SK-N-SH (cell line): ENCODE measurements around the gene C16orf92.

Experiments used
- CHD2 ChIP-seq: fragments of 150-350 bp; IDR thresholded peaks from 2 replicates; pipeline ENCODE4 v1.6.1; 2018; ENCODE audit warnings: low read length; ENCODE audit not compliant: partially characterized antibody
- CTCF ChIP-seq: fragments of 200-600 bp; sonication (generic); IDR thresholded peaks from 2 replicates; pipeline ENCODE4 v1.6.1; 2017; ENCODE audit warnings: antibody characterized with exemption, mild to moderate bottlenecking, moderate library complexity
- EP300 ChIP-seq, 2 experiments: IDR thresholded peaks; 2 replicates each; pipeline versions ENCODE4 v1.4.0 to v1.6.1; 2012; ENCODE audit warnings: borderline replicate concordance in 1 of 2, low read depth in 1 of 2, low read length in 1 of 2
- MXI1 ChIP-seq: IDR thresholded peaks from 2 replicates; pipeline ENCODE4 v1.6.1; 2012; ENCODE audit warnings: mild to moderate bottlenecking, low read depth, low read length, improper control_type of control experiment
- POLR2AphosphoS5 ChIP-seq: IDR thresholded peaks from 2 replicates; pipeline ENCODE4 v1.6.1; 2012; ENCODE audit warnings: low read depth, low read length
- RAD21 ChIP-seq: IDR thresholded peaks from 2 replicates; pipeline ENCODE4 v1.6.1; 2012; ENCODE audit warnings: mild to moderate bottlenecking, low read length
- RFX5 ChIP-seq: IDR thresholded peaks from 2 replicates; pipeline ENCODE4 v1.6.1; 2012; ENCODE audit warnings: mild to moderate bottlenecking, improper control_type of control experiment, low read length
- TAF1 ChIP-seq: IDR thresholded peaks from 2 replicates; pipeline ENCODE4 v1.6.1; 2012; ENCODE audit warnings: low read depth, mild to moderate bottlenecking, low read length, moderate library complexity, borderline replicate concordance
- YY1 ChIP-seq: IDR thresholded peaks from 2 replicates; pipeline ENCODE4 v1.4.0; 2012; ENCODE audit warnings: low read depth, mild to moderate bottlenecking
- ZBTB33 ChIP-seq: IDR thresholded peaks from 2 replicates; pipeline ENCODE4 v1.4.0; 2012; ENCODE audit warnings: low read depth, borderline replicate concordance
- TF ChIP-seq, protein P1 (sequence below): fragments of 150-350 bp; IDR thresholded peaks from 2 replicates; pipeline ENCODE4 v1.6.1; 2017; ENCODE audit warnings: antibody characterized with exemption, low read length, low read depth, borderline replicate concordance

GRCh38 chr16:30065102-30065942, 42.3 kb downstream of the C16orf92 start, which contains the start of gene ALDOA:
- no peak for TF ChIP-seq CTCF
- TF ChIP-seq, protein P1, sequence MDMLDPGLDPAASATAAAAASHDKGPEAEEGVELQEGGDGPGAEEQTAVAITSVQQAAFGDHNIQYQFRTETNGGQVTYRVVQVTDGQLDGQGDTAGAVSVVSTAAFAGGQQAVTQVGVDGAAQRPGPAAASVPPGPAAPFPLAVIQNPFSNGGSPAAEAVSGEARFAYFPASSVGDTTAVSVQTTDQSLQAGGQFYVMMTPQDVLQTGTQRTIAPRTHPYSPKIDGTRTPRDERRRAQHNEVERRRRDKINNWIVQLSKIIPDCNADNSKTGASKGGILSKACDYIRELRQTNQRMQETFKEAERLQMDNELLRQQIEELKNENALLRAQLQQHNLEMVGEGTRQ, result no peak
- TF ChIP-seq RFX5, result no peak
- peak; percentile 55; the same call in 1 of the 2 replicates for TF ChIP-seq ZBTB33
- peak; percentile 45; the same call in 1 of the 2 replicates for TF ChIP-seq YY1
- peak; percentile 89 for TF ChIP-seq TAF1
- no peak for TF ChIP-seq RAD21
- peak; percentile 62 for TF ChIP-seq CHD2
- TF ChIP-seq POLR2AphosphoS5, result peak; percentile 97
- peak; percentile 28 to 62; a peak in 2 of 4 replicates for TF ChIP-seq EP300 (IDR thresholded peaks at IDR 0.05; ENCODE audit: borderline replicate concordance in 1 of 2, low read depth in 1 of 2, low read length in 1 of 2)
- peak; percentile 69 for TF ChIP-seq MXI1
